Measurements from ENCODE around the gene RAD51C.
A peak's percentile ranks its signal among the peaks of the same experiment; 100 is the strongest.
"Not testable (repeated sequence)": the region's sequence is repeated elsewhere in the genome, so short reads cannot be mapped to it uniquely, and the experiment has no call there.

Gene RAD51C

DNA sequence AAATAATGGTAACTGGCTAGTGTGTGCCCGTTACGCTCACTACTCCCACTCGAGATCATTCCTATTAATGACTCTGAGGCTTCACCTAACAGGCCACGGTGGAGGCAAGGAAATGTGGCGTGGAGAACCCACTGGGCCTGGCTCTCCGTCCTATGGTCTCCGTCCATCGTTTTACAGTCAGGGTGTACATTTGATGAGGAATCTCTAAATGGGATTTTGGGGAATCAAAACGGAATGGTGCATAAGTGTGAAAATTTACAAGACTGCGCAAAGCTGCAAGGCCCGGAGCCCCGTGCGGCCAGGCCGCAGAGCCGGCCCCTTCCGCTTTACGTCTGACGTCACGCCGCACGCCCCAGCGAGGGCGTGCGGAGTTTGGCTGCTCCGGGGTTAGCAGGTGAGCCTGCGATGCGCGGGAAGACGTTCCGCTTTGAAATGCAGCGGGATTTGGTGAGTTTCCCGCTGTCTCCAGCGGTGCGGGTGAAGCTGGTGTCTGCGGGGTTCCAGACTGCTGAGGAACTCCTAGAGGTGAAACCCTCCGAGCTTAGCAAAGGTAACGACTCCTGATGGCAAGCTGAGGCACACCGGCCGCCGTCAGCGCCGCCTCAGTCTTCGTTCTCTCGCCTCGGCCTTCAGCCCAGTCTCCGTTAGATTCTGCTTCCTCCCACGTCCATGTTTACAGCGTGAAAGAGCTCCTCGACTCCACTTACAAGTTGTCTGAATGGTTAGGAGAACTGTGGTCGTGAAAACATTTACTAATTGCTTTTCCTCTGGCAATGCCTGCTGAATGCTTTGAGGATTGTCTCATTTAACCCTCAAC, at the start of gene RAD51C:
Gene RAD51C (plus strand): TSS at position 364 of the 817 bp plus-strand sequence. CDS start 42 bp downstream, at position 406.
- DNase-seq, result peak; percentile 95

DNA sequence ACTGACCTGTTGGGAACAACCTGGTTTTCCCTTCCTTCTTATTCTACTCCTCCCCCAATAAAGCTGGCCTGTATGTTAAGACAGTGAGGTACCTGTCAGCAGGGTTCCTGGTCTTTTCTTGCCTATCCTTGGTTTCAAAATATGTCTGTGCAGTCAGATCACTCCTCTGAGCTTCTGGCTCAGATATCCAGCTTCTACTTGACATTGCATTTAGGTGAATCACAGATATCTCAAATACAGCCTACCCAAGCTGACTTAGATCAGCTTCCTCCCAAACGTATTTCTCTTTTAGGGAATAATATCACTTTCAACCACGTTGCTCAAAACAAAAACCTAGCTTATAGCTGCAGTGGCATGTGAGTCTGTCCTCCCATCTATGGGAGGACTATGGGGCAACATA, 49.3 kb upstream of the RAD51C start:
- peak; percentile 15 for DNase-seq

DNA sequence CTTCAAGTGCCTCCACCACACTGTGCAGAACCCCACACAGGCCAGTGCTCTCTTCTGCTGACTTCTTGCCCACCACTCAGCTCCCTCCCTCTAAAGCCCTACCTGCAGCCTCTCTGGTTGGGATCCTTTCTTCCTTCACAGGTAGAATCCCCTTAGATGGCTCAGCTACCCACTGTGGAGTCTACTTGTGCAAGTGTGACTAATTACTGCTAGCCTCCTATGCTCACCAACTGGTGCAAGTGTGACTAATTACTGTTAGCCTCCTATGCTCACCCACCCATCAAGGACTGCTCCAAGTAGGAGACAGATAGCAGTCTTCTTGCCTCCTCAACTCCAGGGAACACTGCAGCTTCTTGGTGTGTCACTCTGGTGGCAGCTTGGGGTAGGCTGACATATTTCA, 44.2 kb upstream of the RAD51C start:
- DNase-seq, result no peak

DNA sequence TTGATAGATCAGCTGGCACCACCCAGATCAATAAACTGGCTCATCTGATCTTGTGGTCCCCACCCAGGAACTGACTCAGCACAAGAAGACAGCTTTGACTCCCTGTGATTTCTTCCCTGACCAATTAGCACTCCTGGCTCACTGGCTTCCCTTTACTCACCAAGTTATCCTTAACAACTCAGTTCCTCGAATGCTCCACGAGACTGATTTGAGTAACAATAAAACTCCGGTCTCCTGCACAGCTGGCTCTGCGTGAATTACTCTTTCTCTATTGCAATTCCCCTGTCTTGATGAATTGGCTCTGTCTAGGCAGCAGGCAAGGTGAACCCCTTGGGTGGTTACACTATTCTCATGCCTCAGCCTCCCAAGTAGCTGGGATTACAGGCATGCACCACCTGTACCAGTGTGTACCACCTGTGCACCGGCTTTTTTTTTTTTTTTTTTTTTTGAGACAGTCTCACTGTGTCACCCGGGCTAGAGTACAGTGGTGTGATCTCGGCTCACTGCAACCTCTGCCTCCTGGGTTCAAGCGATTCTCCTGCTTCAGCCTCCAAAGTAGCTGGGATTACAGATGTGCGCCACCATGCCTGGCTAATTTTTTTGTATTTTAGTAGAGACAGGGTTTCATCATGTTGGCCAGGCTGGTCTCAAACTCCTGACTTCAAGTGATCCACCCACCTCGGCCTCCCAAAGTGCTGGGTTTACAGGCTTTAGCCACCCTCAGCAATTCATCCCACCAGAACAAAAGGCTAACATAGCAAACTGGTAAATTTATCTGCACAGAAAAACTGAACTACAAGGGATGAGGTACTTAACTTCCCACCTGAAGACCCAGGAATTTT, 34.2 kb upstream of the RAD51C start:
- DNase-seq, result not testable (repeated sequence)

DNA sequence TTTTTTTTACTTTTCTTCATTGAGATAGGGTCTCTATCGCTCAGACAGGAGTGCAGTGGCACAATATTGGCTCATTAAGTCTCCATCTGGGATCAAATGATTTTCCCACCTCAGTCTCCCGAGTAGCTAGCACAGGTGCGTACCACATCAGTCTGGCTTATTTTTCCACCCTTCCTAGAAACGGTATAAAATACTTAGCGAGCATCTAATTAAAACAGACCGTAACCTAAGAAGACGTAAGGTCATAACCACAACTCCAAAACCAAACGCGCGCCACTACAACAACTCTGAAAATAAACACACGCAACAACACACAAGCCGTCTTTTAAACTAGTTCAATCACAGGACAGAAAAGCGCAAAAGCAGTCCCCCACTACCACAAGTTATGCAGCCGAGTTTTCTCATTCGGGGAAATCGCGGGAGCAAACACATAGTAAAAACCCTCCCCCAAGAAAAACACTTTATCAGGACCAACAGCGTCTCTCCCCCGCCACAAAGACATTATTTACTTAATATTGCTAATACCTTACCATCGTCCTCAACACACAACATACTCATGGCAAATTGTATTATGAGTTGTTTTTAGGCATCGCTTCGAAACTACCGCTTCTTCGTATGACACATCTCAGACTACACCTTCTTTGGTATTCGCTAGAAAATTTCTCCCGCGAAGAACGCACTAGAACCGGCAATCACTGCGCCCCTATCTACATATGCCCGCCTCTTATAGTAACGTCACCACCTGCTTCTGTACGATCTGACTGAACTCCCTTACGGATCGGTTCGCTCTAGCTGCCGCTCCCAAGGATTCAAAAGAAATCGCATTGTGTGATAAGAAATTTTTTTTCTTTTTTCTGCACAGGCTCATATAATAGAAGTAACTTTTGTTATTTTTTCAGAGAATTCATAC, 33.3 kb upstream of the RAD51C start:
- peak; percentile 87 for DNase-seq

DNA sequence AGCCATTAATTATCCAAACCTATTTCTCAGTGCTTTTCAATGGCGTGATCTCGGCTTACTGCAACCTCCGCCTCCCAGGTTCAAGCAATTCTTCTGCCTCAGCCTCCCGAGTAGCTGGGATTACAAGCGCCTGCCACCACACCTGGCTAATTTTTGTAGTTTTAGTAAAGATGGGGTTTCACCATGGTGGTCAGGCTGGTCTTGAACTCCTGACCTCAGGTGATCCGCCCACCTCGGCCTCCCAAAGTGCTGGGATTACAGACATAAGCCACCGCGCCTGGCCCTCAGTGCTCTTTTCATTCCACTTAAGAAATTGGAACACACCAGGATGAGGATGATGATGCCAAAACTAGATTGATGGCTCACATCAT, 32.7 kb upstream of the RAD51C start:
- not testable (repeated sequence) for DNase-seq

DNA sequence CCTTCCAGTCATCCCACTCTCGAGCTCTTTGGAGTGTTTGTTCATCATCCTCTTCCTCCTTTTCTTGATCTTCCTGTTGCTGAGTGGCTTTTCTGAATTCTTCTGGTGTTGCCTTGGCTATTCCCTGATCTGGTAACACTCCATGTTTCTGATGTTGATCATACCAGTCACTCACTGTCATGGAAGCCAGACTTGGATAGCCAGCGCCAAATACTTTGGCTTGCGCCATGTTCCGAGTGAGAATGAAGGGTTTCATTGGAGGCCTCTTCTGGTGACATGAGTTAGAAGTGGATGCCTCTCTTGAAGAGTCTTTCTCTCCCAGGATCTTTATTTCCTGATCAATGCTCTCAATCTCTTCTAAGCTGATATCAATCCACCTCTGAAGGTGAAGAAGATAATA, 31.8 kb upstream of the RAD51C start:
- DNase-seq, result no peak

DNA sequence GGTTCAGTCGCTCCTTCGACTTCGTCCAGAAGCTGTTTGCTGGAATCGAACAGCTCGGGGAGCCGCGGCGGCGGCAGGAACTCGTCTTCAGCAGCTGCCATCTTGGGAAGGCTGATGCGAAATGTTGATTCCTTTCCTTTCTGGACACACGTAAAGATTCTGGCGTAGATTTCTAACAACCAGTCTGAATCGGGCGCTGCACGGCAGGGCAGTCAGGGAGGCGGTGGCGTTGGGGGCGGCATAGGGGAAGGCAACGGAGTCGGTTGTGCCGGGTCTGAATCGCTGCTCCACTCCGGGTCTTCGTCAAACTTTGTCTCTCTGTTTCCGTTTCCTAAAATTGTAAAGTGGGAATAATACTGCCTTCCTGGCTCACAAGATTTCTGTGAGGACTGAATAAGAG, 30.9 kb upstream of the RAD51C start:
- no peak for DNase-seq

DNA sequence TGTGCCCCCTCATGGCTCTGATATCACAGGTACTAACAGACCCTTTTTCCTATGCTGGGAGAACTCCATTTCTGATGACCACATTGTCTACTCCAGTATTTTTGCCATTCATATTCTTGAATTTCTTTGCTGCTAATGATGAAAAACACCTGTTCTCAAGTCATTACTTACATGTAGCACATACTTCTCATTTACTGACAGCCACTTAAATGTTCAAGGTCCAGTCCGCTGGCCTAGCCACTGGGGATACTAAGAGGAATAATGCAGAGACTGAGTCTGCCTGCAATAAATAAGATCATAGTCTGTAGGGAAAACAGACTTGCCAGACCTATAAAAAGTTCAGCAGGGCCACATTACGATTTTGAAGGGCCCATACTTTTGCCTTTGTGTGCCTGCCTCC, 28.1 kb upstream of the RAD51C start:
- DNase-seq, result no peak

DNA sequence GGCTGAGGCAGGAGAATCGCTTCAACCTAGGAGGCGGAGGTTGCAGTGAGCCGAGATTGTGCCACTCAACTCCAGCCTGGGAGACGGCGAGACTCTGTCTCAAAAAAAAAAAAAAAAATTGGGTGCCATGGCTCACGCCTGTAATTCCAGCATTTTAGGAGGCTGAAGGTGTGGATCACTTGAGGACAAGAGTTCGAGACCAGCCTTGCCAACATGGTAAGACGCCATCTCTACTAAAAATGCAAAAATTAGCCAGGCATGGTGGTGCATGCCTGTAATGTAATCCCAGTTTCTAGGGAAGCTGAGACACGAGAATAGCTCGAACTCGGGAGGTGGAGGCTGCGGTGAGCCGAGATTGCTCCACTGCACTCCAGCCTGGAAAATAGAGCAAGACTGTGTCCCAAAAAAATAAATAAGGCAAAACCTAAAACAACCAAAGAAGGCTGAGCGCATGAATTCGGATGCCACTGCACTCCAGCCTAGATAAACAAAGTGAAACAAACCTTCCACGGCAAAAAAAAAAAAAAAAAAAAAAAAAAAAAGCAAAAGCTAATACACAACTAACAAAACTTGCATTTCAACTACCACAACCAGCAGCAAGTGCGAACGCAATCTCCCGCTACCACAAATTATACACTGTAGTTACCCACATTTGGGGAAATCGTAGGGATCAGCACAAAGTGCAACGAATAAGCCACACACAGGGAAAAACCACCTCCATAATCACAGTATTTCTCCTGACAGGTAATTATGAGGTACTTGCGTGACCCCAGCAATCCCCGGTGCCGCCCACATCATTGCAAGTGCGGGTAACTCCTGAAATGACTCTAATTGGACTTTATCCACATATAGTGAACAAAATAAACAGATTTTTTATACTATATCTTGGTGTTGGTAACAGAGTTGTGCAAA, 26.2 kb upstream of the RAD51C start:
- no peak for DNase-seq

DNA sequence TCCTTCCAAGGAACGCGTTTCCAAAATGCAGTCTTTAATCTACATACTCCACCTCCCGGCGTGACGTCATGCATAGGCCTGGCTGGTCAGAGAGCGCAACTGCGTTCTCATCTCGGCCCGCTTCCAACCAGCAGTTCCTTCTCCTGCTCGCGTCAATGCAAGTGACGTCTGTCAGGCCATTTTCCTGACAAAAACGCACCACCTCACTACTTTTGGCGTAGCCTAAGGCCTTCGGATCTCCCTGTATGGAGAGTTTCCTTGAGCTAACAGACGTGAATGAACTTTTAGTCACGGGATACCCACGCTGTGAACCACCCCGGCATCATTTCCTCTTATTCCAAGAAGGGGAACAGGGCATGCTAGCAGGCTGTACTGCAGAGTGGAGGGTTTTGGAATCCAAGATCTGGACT, 25.5 kb upstream of the RAD51C start:
- DNase-seq, result no peak

DNA sequence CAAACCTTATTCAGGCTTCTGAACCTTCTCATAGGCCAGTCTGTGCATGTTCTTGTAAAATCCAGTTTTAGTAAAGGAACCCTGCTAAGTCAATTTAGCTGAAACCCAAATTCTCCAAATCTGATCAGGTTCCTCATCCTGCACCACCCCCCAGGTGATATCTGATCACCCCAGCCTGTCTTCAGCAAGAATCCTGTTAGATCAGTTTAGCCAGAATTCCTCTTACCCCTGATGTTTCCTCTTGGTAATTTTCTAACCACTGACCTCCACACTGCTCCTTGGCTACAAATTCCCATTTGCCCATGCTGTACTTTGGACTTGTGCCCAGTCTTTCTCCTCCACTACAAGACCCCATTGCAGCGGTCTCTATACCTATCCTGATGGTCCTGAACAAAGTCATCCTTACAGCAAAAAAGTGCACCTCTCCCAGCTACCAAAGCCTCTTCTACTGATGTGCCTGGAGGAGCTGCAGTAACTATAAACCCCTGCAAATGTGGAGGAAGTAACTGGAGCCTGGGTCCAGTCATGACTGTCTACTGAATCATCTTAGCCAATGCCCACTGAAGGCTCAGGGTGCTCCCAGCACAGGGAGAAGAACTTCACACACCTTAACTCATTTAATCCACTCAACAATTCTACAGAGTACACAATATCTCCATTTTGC, 24.3 kb upstream of the RAD51C start:
- DNase-seq, result no peak

DNA sequence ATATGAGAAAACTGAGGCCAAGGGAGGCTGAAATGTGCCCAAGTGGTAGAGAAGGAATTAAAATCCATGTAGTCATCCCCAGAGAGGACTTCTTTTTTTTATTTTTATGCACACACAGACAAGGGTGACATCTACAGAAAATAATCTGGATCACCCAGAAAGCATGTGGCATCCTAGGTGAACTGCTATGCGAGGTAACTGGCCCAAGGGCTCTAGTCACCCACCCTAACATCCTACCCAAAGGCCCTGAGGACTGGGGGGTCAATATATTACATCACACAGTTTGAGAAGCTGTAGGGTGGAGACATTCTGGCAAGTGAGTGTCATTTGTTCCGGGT, 23.8 kb upstream of the RAD51C start:
- DNase-seq, result no peak

DNA sequence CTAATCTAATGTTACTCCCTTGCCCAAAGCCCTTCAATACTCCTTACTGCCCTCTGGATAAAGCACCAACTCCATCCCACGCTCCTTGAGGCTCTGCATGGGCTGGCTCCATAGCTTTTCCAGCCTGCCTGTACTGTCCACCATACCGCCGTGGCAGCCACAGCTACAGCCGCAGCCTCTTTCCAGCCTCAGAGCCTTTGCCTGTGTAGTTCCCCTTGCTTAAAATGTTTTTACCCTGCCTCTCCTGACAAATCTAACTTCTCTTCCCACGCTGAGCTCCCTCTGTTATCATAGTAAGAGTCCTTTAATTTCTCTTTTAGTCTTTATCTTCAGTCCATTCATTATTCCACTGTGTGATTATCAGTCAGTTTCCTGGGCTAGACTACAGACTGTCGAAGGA, 22.5 kb upstream of the RAD51C start:
- no peak for DNase-seq

DNA sequence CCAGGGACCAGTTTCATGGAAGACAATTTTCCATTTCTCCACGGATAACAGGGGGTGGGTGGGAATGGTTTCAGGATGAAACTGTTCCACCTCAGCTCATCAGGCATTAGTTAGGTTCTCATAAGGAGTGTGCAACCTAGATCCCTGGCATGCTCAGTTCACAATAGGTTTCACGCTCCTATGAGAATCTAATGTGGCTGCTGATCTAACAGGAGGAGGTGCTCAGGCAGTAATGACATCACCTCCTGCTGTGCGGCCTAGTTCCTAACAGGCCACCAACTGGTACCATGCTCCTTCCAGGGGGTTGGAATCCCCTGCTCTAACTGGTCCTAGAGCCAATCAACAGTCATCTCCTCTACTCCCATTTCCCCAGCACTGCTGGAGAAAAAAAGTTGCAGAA, 20.4 kb upstream of the RAD51C start:
- DNase-seq, result no peak

DNA sequence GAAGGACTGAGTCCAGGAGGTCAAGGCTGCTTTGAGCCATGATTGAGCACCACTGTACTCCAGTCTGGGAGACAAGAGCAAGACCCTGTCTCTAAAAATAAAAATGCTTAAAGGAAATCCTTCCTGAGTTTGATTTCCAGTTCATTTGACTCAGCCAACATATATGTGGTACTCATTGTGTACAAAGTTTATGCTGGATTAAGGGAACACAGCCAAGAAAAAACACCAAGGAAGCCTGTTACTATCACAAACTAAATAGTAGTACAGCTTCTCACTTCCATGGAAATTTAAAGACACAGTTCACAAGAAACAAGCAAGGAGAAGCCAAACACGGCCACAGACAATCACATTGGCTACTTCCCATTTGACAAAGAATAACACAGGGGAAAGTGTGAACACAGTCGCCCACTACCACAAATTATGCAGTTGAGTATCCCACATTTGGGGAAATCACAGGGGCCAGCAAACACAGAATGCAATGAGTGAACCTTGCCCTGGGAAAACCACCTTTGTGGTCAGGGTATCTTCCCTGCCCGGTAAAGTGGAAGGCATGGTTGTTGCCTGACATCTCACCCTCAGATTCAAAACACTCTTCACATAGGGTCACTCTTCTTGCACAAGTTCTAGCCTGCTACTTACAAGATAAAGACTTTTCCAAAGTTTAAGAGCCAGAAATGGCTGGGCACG, 15.1 kb upstream of the RAD51C start:
- no peak for DNase-seq

DNA sequence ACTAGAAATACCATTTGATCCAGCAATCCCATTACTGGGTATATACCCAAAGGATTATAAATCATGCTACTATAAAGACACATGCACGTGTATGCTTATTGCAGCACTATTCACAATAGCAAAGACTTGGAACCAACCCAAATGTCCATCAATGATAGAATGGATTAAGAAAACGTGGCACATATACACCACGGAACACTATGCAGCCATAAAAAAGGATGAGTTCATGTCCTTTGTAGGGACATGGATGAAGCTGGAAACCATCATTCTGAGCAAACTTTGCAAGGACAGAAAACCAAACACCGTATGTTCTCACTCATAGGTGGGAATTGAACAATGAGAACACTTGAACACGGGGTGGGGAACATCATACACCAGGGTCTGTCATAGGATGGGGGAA, 14.1 kb upstream of the RAD51C start:
- not testable (repeated sequence) for DNase-seq

DNA sequence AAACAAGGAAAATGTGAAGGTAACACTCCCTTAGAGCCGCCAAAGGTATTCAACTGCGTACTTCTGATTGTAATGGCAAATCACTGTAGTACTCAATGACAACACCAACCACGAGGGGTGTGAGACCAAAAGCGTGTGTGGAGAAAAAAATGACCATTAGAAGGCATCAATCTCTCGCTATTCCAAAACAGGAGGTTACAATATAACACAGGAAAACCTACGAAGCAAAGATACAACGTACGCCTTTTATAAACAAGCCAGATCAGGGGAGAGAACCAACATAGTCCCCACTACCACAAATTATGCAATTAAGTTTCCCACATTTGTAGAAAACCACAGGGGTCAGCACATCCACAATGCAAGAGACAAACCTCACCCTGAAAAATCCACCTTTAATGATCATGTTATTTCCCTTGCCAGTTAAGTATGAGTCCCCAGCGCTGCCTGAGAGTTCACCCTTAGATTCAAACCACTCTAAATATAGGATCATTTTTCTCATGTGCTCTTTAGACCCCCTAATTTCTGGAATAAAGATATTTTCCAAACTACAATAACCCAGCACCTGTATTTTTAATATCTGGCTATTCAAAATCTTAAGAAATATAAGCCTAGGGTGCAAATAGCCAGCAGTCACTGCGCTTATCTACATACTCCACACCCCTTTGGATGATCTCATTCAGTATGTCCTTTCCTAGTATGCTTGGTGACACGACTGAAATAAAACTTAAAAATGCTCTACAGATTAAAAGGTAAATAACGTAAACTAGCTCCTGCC, 13.0 kb upstream of the RAD51C start:
- DNase-seq, result peak; percentile 95

DNA sequence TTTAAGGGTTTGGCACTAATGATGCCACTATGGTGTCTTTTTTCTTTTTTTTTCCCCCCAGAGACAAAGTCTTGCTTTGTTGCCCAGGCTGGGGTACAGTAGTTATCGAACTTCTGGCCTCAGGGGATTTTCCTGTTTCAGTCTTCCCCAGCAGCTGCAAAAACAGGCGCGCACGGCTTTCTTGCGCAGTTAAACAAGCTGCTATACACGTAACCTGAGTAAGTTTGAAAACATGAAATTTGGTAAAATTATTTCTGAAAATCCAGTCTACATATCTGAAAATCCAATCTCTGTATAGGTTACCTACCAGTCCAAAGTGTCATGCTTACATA, 12.4 kb upstream of the RAD51C start:
- no peak for DNase-seq

DNA sequence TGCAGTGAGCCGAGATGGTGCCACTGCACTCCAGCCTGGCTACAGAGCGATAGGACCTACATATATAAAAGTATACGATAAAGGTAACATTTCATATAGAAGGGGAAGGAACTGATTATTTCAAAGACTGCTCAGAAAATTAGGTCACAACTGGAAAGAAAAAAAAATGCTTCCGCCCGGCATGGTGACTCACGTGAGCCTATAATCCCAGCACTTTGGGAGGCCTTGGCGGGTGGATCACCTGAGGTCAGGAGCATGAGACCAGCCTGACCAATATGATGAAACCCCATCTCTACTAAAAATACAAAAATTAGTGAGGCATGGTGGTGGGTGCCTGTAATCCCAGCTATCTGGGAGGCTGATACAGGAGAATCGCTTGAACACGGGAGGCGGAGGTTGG, 8.4 kb upstream of the RAD51C start:
- no peak for DNase-seq

Data from OCI-M1 (cell line).